ENCODE measurements around the gene CD3D.

CD3D gene

GRCh38 chr11:118342503-118343161 lies at the start of gene CD3D:
Gene CD3D (minus strand): TSS chr11:118342705. CDS start chr11:118342607, 98 bp downstream.
- H3K9ac ChIP-seq (ENCODE audit: insufficient read length, low read depth), result no peak within 1 kb of the TSS

GRCh38 chr11:118383657-118384056 lies 41.2 kb upstream of the CD3D start:
- TF ChIP-seq YY1 (IDR thresholded peaks at IDR 0.05; ENCODE audit: insufficient read depth, insufficient read length) (no peak), ZNF274 (IDR thresholded peaks at IDR 0.05; ENCODE audit: low read depth, low read length) (no peak), SUZ12 (IDR thresholded peaks at IDR 0.05; ENCODE audit: extremely low read depth, insufficient read depth, insufficient read length) (no peak)
- Histone ChIP-seq H3K9ac (ENCODE audit: insufficient read length, low read depth) (no peak overlapping the region), H3K4me1 (ENCODE audit: insufficient read depth, insufficient read length) (no peaks in the 10 kb centered on the region), H3K4me3 (ENCODE audit: insufficient read length, low read depth) (no peak overlapping the region), H3K36me3 (ENCODE audit: insufficient read depth, insufficient read length, low read length) (peaks cover 82% of the 10 kb centered on the region), H3K9me3 (ENCODE audit: insufficient read depth, low read length) (no peaks in the 10 kb centered on the region), H3K27me3 (ENCODE audit: insufficient read depth, insufficient read length) (no peaks in the 10 kb centered on the region)
- no peak for DNase-seq (ENCODE audit: low read depth, low spot score)

More at GRCh38 chr11:118342503-118343161, at the start of gene CD3D:
- Histone ChIP-seq H3K27me3 (ENCODE audit: insufficient read depth, insufficient read length) (no peaks in the 10 kb centered on the region), H3K9me3 (ENCODE audit: insufficient read depth, low read length) (no peaks in the 10 kb centered on the region), H3K4me1 (ENCODE audit: insufficient read depth, insufficient read length) (no peaks in the 10 kb centered on the region), H3K36me3 (ENCODE audit: insufficient read depth, insufficient read length, low read length) (no peaks in the 10 kb centered on the region), H3K4me3 (ENCODE audit: insufficient read length, low read depth) (no peak within 1 kb of the TSS)
- TF ChIP-seq SUZ12 (IDR thresholded peaks at IDR 0.05; ENCODE audit: extremely low read depth, insufficient read depth, insufficient read length) (no peak), ZNF274 (IDR thresholded peaks at IDR 0.05; ENCODE audit: low read depth, low read length) (no peak), YY1 (IDR thresholded peaks at IDR 0.05; ENCODE audit: insufficient read depth, insufficient read length) (no peak)
- DNase-seq (ENCODE audit: low read depth, low spot score), result no peak

- H3K27me3 ChIP-seq (ENCODE audit: insufficient read depth, insufficient read length), result no peaks in the 10 kb centered on the region
- no peak overlapping the region for H3K4me3 ChIP-seq (ENCODE audit: insufficient read length, low read depth)
- H3K4me1 ChIP-seq (ENCODE audit: insufficient read depth, insufficient read length), result no peaks in the 10 kb centered on the region
- H3K9ac ChIP-seq (ENCODE audit: insufficient read length, low read depth), result no peak overlapping the region
- TF ChIP-seq YY1 (IDR thresholded peaks at IDR 0.05; ENCODE audit: insufficient read depth, insufficient read length), result no peak
- no peak for TF ChIP-seq SUZ12 (IDR thresholded peaks at IDR 0.05; ENCODE audit: extremely low read depth, insufficient read depth, insufficient read length)
- TF ChIP-seq ZNF274 (IDR thresholded peaks at IDR 0.05; ENCODE audit: low read depth, low read length), result no peak
- H3K9me3 ChIP-seq (ENCODE audit: insufficient read depth, low read length), result no peaks in the 10 kb centered on the region
- peaks cover 83% of the 10 kb centered on the region for H3K36me3 ChIP-seq (ENCODE audit: insufficient read depth, insufficient read length, low read length)
- no peak for DNase-seq (ENCODE audit: low read depth, low spot score)
Observed at GRCh38 chr11:118382954-118383353, 40.4 kb upstream of the CD3D start.

DNA sequence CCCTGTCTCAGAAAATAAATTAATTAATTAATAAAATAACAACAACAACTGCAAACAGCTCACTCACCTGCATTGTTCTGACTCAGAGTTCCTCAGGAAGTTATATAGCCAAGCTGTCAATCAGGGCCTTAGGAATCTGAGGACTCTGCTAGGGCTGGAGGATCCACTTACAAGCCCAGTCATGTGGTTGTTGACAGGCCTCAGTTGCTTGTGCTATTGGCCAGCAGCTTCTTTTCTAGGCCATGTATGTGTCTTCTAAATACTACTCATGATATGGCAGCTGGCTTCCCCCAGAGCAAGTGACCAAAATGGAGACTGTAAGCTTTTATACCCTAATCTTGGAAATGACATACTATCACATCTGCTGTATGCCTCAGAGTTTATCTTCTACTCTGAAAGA lies 38.1 kb upstream of the CD3D start:
- no peaks in the 10 kb centered on the region for H3K9me3 ChIP-seq (ENCODE audit: insufficient read depth, low read length)

DNA sequence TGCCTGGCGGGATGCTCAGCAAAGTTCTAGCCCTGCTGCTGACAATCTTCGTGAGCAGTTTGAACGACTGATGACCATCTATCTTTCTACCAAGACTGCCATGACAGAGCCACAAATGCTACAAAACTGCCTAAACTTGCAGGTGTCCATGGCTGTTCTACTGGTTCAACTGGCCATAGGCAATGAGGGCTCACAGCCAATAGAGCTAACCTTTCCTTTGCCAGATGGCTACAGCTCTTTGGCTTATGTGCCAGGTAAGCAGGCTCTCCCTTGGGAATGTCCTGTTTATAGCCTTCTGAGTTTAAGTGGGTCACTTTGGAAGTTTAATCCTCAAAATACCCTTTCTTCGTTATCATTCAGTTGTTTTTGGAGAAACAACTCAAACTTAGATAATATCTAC lies 37.0 kb upstream of the CD3D start:
- peaks cover 73% of the 10 kb centered on the region for H3K36me3 ChIP-seq (ENCODE audit: insufficient read depth, insufficient read length, low read length)
- no peak overlapping the region for H3K4me3 ChIP-seq (ENCODE audit: insufficient read length, low read depth)
- DNase-seq (ENCODE audit: low read depth, low spot score), result no peak

More for the DNA sequence above, 38.1 kb upstream of the CD3D start:
- no peak overlapping the region for H3K4me3 ChIP-seq (ENCODE audit: insufficient read length, low read depth)
- no peaks in the 10 kb centered on the region for H3K27me3 ChIP-seq (ENCODE audit: insufficient read depth, insufficient read length)
- H3K4me1 ChIP-seq (ENCODE audit: insufficient read depth, insufficient read length), result no peaks in the 10 kb centered on the region
- H3K9ac ChIP-seq (ENCODE audit: insufficient read length, low read depth), result no peak overlapping the region
- no peak for DNase-seq (ENCODE audit: low read depth, low spot score)
- TF ChIP-seq ZNF274 (IDR thresholded peaks at IDR 0.05; ENCODE audit: low read depth, low read length) (no peak), SUZ12 (IDR thresholded peaks at IDR 0.05; ENCODE audit: extremely low read depth, insufficient read depth, insufficient read length) (no peak), YY1 (IDR thresholded peaks at IDR 0.05; ENCODE audit: insufficient read depth, insufficient read length) (no peak)
- peaks cover 74% of the 10 kb centered on the region for H3K36me3 ChIP-seq (ENCODE audit: insufficient read depth, insufficient read length, low read length)

DNA sequence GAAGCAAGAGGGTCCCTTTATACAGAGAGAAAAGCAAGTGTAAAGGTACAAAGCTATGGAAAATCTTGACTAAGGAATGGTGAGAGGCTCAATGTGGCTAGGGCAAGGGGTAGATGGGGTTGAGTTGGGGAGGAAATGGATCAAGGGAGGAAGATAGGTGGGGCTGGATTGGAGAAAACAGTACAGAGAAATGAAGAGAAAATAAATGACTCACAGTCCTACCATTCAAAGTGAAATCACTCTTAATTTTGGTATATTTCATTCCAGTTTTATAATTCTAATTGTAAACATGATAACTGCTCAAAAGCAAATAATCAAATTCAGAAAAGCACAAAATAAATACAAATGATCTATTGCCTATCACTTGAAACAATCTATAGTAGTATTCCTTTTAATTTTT lies 33.5 kb upstream of the CD3D start:
- Histone ChIP-seq H3K4me1 (ENCODE audit: insufficient read depth, insufficient read length) (no peaks in the 10 kb centered on the region), H3K4me3 (ENCODE audit: insufficient read length, low read depth) (no peak overlapping the region), H3K9me3 (ENCODE audit: insufficient read depth, low read length) (no peaks in the 10 kb centered on the region), H3K27me3 (ENCODE audit: insufficient read depth, insufficient read length) (no peaks in the 10 kb centered on the region), H3K9ac (ENCODE audit: insufficient read length, low read depth) (no peak overlapping the region), H3K36me3 (ENCODE audit: insufficient read depth, insufficient read length, low read length) (peaks cover 74% of the 10 kb centered on the region)
- TF ChIP-seq SUZ12 (IDR thresholded peaks at IDR 0.05; ENCODE audit: extremely low read depth, insufficient read depth, insufficient read length) (no peak), YY1 (IDR thresholded peaks at IDR 0.05; ENCODE audit: insufficient read depth, insufficient read length) (no peak), ZNF274 (IDR thresholded peaks at IDR 0.05; ENCODE audit: low read depth, low read length) (no peak)
- DNase-seq (ENCODE audit: low read depth, low spot score), result no peak

More for the DNA sequence above, 37.0 kb upstream of the CD3D start:
- Histone ChIP-seq H3K9ac (ENCODE audit: insufficient read length, low read depth) (no peak overlapping the region), H3K27me3 (ENCODE audit: insufficient read depth, insufficient read length) (no peaks in the 10 kb centered on the region), H3K9me3 (ENCODE audit: insufficient read depth, low read length) (no peaks in the 10 kb centered on the region), H3K4me1 (ENCODE audit: insufficient read depth, insufficient read length) (no peaks in the 10 kb centered on the region)
- TF ChIP-seq SUZ12 (IDR thresholded peaks at IDR 0.05; ENCODE audit: extremely low read depth, insufficient read depth, insufficient read length), result no peak
- TF ChIP-seq YY1 (IDR thresholded peaks at IDR 0.05; ENCODE audit: insufficient read depth, insufficient read length), result no peak
- TF ChIP-seq ZNF274 (IDR thresholded peaks at IDR 0.05; ENCODE audit: low read depth, low read length), result no peak

DNA sequence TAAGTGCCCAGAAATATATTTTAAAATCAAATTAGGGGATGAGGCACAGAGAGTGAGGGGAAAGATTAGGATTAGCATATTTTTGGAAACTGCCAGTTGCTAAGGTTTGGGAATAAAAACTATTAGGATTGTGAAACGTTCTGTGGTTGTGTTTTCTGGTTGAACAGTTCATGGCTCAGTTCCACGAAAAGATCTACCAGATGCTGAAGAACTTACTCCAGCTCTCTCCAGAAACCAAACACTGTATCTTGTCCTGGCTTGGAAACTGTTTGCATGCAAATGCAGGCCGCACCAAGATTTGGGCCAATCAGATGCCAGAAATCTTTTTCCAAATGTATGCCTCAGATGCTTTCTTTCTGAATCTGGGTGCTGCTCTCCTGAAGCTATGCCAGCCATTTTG lies 32.2 kb upstream of the CD3D start:
- no peak for DNase-seq (ENCODE audit: low read depth, low spot score)
- no peaks in the 10 kb centered on the region for H3K4me1 ChIP-seq (ENCODE audit: insufficient read depth, insufficient read length)

More for the DNA sequence above, 32.2 kb upstream of the CD3D start:
- Histone ChIP-seq H3K27me3 (ENCODE audit: insufficient read depth, insufficient read length) (no peaks in the 10 kb centered on the region), H3K9me3 (ENCODE audit: insufficient read depth, low read length) (no peaks in the 10 kb centered on the region), H3K36me3 (ENCODE audit: insufficient read depth, insufficient read length, low read length) (peaks cover 70% of the 10 kb centered on the region), H3K9ac (ENCODE audit: insufficient read length, low read depth) (no peak overlapping the region), H3K4me3 (ENCODE audit: insufficient read length, low read depth) (no peak overlapping the region)
- TF ChIP-seq YY1 (IDR thresholded peaks at IDR 0.05; ENCODE audit: insufficient read depth, insufficient read length) (no peak), SUZ12 (IDR thresholded peaks at IDR 0.05; ENCODE audit: extremely low read depth, insufficient read depth, insufficient read length) (no peak), ZNF274 (IDR thresholded peaks at IDR 0.05; ENCODE audit: low read depth, low read length) (no peak)

All from NT2/D1 (cell line).